Fibroblast of villous mesenchyme (primary cell): ENCODE data around the gene TTC7B. TPM values are rescaled to one million over a fixed set of nuclear protein-coding genes. Genes with fewer than 3 reads are reported as not detected.

Source experiments
- DNase-seq: peaks from one replicate; pipeline ENCODE4 v3.0.0-alpha.2; 2010; ENCODE audit warnings: low read depth
- H3K4me3 ChIP-seq: 2 replicates; pipeline ENCODE4 v1.5.1; 2011; ENCODE audit warnings: low read depth, mild to moderate bottlenecking, low read length
- total RNA-seq: library from RNA; depleted of rRNA; stranded (reverse); fragments of >200 nt; gene quantifications from 2 replicates; pipeline ENCODE4 v1.2.3, GENCODE V29; 2012
- TF ChIP-seq, protein P1 (sequence below): IDR thresholded peaks from 2 replicates; pipeline ENCODE4 v1.5.1; 2012; ENCODE audit warnings: low read depth, mild to moderate bottlenecking, low read length; ENCODE audit not compliant: insufficient read depth

TTC7B gene
- total RNA-seq, 1 donor: 16.8 TPM

GRCh38 chr14:90608281-90608680 lies 207.9 kb downstream of the TTC7B start:
- DNase-seq: no peak
- TF ChIP-seq, protein P1, sequence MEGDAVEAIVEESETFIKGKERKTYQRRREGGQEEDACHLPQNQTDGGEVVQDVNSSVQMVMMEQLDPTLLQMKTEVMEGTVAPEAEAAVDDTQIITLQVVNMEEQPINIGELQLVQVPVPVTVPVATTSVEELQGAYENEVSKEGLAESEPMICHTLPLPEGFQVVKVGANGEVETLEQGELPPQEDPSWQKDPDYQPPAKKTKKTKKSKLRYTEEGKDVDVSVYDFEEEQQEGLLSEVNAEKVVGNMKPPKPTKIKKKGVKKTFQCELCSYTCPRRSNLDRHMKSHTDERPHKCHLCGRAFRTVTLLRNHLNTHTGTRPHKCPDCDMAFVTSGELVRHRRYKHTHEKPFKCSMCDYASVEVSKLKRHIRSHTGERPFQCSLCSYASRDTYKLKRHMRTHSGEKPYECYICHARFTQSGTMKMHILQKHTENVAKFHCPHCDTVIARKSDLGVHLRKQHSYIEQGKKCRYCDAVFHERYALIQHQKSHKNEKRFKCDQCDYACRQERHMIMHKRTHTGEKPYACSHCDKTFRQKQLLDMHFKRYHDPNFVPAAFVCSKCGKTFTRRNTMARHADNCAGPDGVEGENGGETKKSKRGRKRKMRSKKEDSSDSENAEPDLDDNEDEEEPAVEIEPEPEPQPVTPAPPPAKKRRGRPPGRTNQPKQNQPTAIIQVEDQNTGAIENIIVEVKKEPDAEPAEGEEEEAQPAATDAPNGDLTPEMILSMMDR: no peak
- H3K4me3 ChIP-seq: no peak overlapping the region

- TF ChIP-seq, protein P1: no peak
- DNase-seq: no peak
- H3K4me3 ChIP-seq: no peak overlapping the region
These were observed 209.1 kb downstream of the TTC7B start for GRCh38 chr14:90607141-90607540.

GRCh38 chr14:90606434-90606833 lies 209.8 kb downstream of the TTC7B start:
- TF ChIP-seq, protein P1: no peak
- no peak overlapping the region for H3K4me3 ChIP-seq
- DNase-seq: no peak

GRCh38 chr14:90605430-90605829 lies 210.8 kb downstream of the TTC7B start:
- H3K4me3 ChIP-seq: no peak overlapping the region
- TF ChIP-seq, protein P1: no peak
- DNase-seq: no peak

- DNase-seq: no peak
- H3K4me3 ChIP-seq: no peak overlapping the region
- TF ChIP-seq, protein P1: no peak
These were observed 211.9 kb downstream of the TTC7B start for GRCh38 chr14:90604356-90604755.

- no peak overlapping the region for H3K4me3 ChIP-seq
- TF ChIP-seq, protein P1: no peak
- DNase-seq: no peak
These were observed 212.4 kb downstream of the TTC7B start for GRCh38 chr14:90603841-90604240.

DNA sequence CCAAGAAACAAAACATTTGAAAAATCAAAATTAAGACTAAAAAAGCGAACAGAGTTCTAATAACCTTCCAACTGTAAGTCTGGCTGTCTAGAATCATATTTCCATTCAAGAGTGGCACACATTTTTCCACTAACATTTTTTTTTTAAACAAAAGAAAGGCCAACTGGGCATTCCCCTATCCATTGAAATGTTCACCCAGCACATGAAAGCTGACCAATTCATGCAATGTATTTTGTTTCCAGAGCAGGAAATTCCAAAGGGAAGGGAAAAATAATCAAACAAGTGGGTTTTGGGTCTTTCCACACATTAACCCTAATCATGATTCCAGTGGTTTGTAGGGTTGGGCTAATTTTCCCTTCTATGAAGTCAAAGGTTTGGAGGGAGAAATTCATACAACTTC lies 212.9 kb downstream of the TTC7B start:
- H3K4me3 ChIP-seq: no peak overlapping the region
- TF ChIP-seq, protein P1: no peak
- no peak for DNase-seq
